Measurements from ENCODE around the gene AMPH.

AMPH gene

GRCh38 chr7:38541440-38541839 is 89.7 kb downstream of the AMPH start:
- DNase-seq, result no peak

- no peak for DNase-seq
Measured at GRCh38 chr7:38539477-38540081, 91.6 kb downstream of the AMPH start.

- DNase-seq, result no peak
Measured at GRCh38 chr7:38535073-38535472, 96.1 kb downstream of the AMPH start.

- no peak for DNase-seq
Measured at GRCh38 chr7:38525857-38526256, 105.3 kb downstream of the AMPH start.

GRCh38 chr7:38524786-38525185 is 106.4 kb downstream of the AMPH start:
- no peak for DNase-seq

- no peak for DNase-seq
Measured at GRCh38 chr7:38520741-38521140, 110.4 kb downstream of the AMPH start.

- no peak for DNase-seq
Measured at GRCh38 chr7:38518541-38518940, 112.6 kb downstream of the AMPH start.

- DNase-seq, result no peak
Measured at GRCh38 chr7:38512704-38513103, 118.5 kb downstream of the AMPH start.

GRCh38 chr7:38512291-38512690 is 118.9 kb downstream of the AMPH start:
- DNase-seq, result no peak

GRCh38 chr7:38507384-38507783 is 123.8 kb downstream of the AMPH start:
- no peak for DNase-seq

- no peak for DNase-seq
Measured at GRCh38 chr7:38506756-38507155, 124.4 kb downstream of the AMPH start.

GRCh38 chr7:38506004-38506403 is 125.2 kb downstream of the AMPH start:
- no peak for DNase-seq

GRCh38 chr7:38504684-38505083 is 126.5 kb downstream of the AMPH start:
- no peak for DNase-seq

GRCh38 chr7:38502848-38503247 is 128.3 kb downstream of the AMPH start:
- no peak for DNase-seq

GRCh38 chr7:38502289-38502688 is 128.9 kb downstream of the AMPH start:
- DNase-seq, result no peak

- DNase-seq, result no peak
Measured at GRCh38 chr7:38492010-38492409, 139.2 kb downstream of the AMPH start.

- DNase-seq, result no peak
Measured at GRCh38 chr7:38482521-38482920, 148.7 kb downstream of the AMPH start.

- no peak for DNase-seq
Measured at GRCh38 chr7:38481401-38481800, 149.8 kb downstream of the AMPH start.

- no peak for DNase-seq
Measured at GRCh38 chr7:38478404-38478803, 152.8 kb downstream of the AMPH start.

GRCh38 chr7:38477333-38477732 is 153.8 kb downstream of the AMPH start:
- DNase-seq, result no peak

GRCh38 chr7:38476764-38477163 is 154.4 kb downstream of the AMPH start:
- no peak for DNase-seq

- no peak for DNase-seq
Measured at GRCh38 chr7:38465956-38466355, 165.2 kb downstream of the AMPH start.

GRCh38 chr7:38463277-38464225 is 167.6 kb downstream of the AMPH start:
- peak in 4 of 5 donors; percentile 34 to 76 (median 53) for DNase-seq

GRCh38 chr7:38462819-38463218 is 168.4 kb downstream of the AMPH start:
- no peak for DNase-seq

All from T-helper 1 cell (primary cell).